SU-DHL-6 (cell line): ENCODE data around the gene TBX3.

Experiments
- H2AFZ ChIP-seq: fragments of 200-600 bp; sonication (generic); 2 replicates; pipeline ENCODE4 v1.6.1; 2014; ENCODE audit warnings: low read depth, mild to moderate bottlenecking, moderate library complexity, mixed read lengths, antibody characterized with exemption, low read length; ENCODE audit not compliant: severe bottlenecking
- H3F3A ChIP-seq: fragments of 200-600 bp; shearing (Covaris generic); 2 replicates; pipeline ENCODE4 v1.6.0; 2016; ENCODE audit warnings: antibody characterized with exemption, mild to moderate bottlenecking; ENCODE audit not compliant: insufficient read depth
- H3K27ac ChIP-seq: fragments of 200-600 bp; sonication (generic); 2 replicates; pipeline ENCODE4 v1.5.1; 2016; ENCODE audit warnings: low read depth, mild to moderate bottlenecking, low read length, moderate library complexity, mixed read lengths
- H3K27me3 ChIP-seq: fragments of 200-600 bp; sonication (generic), shearing (Covaris generic); 2 replicates; pipeline ENCODE4 v1.6.0; 2014; ENCODE audit warnings: mild to moderate bottlenecking, low read length
- H3K36me3 ChIP-seq: fragments of 200-600 bp; sonication (generic); 2 replicates; pipeline ENCODE4 v1.6.1; 2014; ENCODE audit warnings: mild to moderate bottlenecking, low read length, mixed read lengths
- H3K4me2 ChIP-seq: fragments of 300-600, 200-600 bp; shearing (Covaris generic), sonication (generic); 2 replicates; pipeline ENCODE4 v1.6.0; 2014; ENCODE audit warnings: low read length, low read depth, mild to moderate bottlenecking; ENCODE audit not compliant: poor library complexity, severe bottlenecking
- H3K4me3 ChIP-seq: fragments of 200-600 bp; sonication (generic); 2 replicates; pipeline ENCODE4 v1.5.1; 2014; ENCODE audit warnings: antibody characterized with exemption, low read length, mild to moderate bottlenecking, mixed read lengths; ENCODE audit not compliant: insufficient read depth, poor library complexity, severe bottlenecking
- H3K79me2 ChIP-seq: fragments of 200-600 bp; sonication (generic); 2 replicates; pipeline ENCODE4 v1.6.1; 2014; ENCODE audit warnings: mild to moderate bottlenecking, low read length, moderate library complexity; ENCODE audit not compliant: insufficient read depth
- H3K9ac ChIP-seq: fragments of 200-600 bp; sonication (generic); 2 replicates; pipeline ENCODE4 v1.7.0; 2014; ENCODE audit warnings: mild to moderate bottlenecking, low read length
- H3K9me2 ChIP-seq: fragments of 200-600 bp; sonication (generic); replicated peaks from 2 replicates; pipeline ENCODE4 v1.6.1; 2014; ENCODE audit warnings: low read length; ENCODE audit not compliant: insufficient read depth
- H3K9me3 ChIP-seq: fragments of 200-600 bp; sonication (generic); 2 replicates; pipeline ENCODE4 v1.6.1; 2014; ENCODE audit warnings: low read length, mixed read lengths; ENCODE audit not compliant: insufficient read depth
- H4K20me1 ChIP-seq: fragments of 200-600 bp; sonication (generic); 2 replicates; pipeline ENCODE4 v1.6.1; 2014; ENCODE audit warnings: low read depth, mild to moderate bottlenecking, antibody characterized with exemption, low read length, moderate library complexity, mixed read lengths
- CTCF ChIP-seq: fragments of 200-600 bp; sonication (generic); IDR thresholded peaks from one replicate; pipeline ENCODE4 v1.5.1; 2017; ENCODE audit warnings: antibody characterized with exemption, mild to moderate bottlenecking, low read length, moderate library complexity; ENCODE audit not compliant: insufficient read depth, poor library complexity, severe bottlenecking
- EZH2phosphoT487 ChIP-seq: fragments of 200-600 bp; sonication (generic), shearing (Covaris generic); conservative IDR thresholded peaks from 2 replicates; pipeline ENCODE4 v1.6.1; 2018; ENCODE audit warnings: mild to moderate bottlenecking, antibody characterized with exemption, low read length, moderate library complexity, mixed read lengths

TBX3 gene

GRCh38 chr12:114697741-114698565 is 14.0 kb upstream of the TBX3 start:
- no peak for TF ChIP-seq EZH2phosphoT487
- TF ChIP-seq CTCF = no peak
- H2AFZ ChIP-seq = no peak overlapping the region
- H3K27me3 ChIP-seq = no peaks in the 10 kb centered on the region
- H3K36me3 ChIP-seq = no peaks in the 10 kb centered on the region
- no peaks in the 10 kb centered on the region for H3K79me2 ChIP-seq
- no peak overlapping the region for H3K4me3 ChIP-seq
- H3K9ac ChIP-seq = no peak overlapping the region
- no peaks in the 10 kb centered on the region for H3F3A ChIP-seq
- H4K20me1 ChIP-seq = no peaks in the 10 kb centered on the region
- no peaks in the 10 kb centered on the region for H3K9me2 ChIP-seq
- no peaks in the 10 kb centered on the region for H3K9me3 ChIP-seq
- no peak overlapping the region for H3K27ac ChIP-seq
- no peak overlapping the region for H3K4me2 ChIP-seq

DNA sequence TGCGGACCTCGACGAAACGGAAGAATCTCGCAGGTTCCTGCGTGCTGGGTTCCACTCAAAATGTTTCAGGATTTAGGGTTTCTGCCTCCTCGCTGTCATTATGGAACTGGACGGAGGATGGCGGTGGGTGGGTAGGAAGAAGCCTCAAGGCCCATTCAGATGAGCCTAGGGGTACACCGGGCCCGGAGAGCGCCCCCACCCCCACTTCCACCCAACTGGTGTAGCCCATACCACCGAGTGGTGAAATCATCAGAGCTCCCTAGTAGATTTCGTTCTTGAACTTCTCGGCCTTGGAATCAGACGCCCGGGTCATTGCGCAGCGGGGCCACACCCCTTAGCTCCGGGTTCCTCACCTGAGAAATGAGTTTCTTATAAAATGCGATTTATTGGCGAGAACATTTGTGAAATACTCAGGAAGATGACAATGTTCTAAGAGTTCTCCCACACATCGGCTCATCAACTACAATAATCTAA is 13.3 kb upstream of the TBX3 start:
- no peak for TF ChIP-seq CTCF
- no peaks in the 10 kb centered on the region for H3K27me3 ChIP-seq
- no peak overlapping the region for H3K4me3 ChIP-seq

GRCh38 chr12:114696443-114697242 is 12.7 kb upstream of the TBX3 start:
- Histone ChIP-seq H3K79me2 (no peaks in the 10 kb centered on the region), H3K9me2 (no peaks in the 10 kb centered on the region), H3K4me2 (no peak overlapping the region), H2AFZ (no peak overlapping the region), H3K4me3 (no peak overlapping the region), H3K36me3 (no peaks in the 10 kb centered on the region), H3K9me3 (no peaks in the 10 kb centered on the region), H3K9ac (no peak overlapping the region), H3K27ac (no peak overlapping the region), H3K27me3 (no peaks in the 10 kb centered on the region), H3F3A (no peaks in the 10 kb centered on the region), H4K20me1 (no peaks in the 10 kb centered on the region)
- TF ChIP-seq EZH2phosphoT487 (no peak), CTCF (no peak)

More for the DNA sequence above, 13.3 kb upstream of the TBX3 start:
- Histone ChIP-seq H3K36me3 (no peaks in the 10 kb centered on the region), H3K9me2 (no peaks in the 10 kb centered on the region), H4K20me1 (no peaks in the 10 kb centered on the region), H3K4me2 (no peak overlapping the region), H3K9me3 (no peaks in the 10 kb centered on the region), H3F3A (no peaks in the 10 kb centered on the region), H3K79me2 (no peaks in the 10 kb centered on the region), H2AFZ (no peak overlapping the region), H3K9ac (no peak overlapping the region), H3K27ac (no peak overlapping the region)
